Ovary (tissue), 3 donors: ENCODE data around the gene RXRB.

Experiments used
- EP300 ChIP-seq: sonication (generic); formaldehyde crosslinking; IDR thresholded peaks from one replicate; pipeline ENCODE4 v1.6.1; 2017; ENCODE audit warnings: antibody characterized with exemption
- POLR2A ChIP-seq: fragments of 450-650 bp; IDR thresholded peaks from one replicate; pipeline ENCODE4 v1.6.1; 2017; ENCODE audit warnings: antibody characterized with exemption, mild to moderate bottlenecking, moderate library complexity
- TF ChIP-seq, protein P1 (sequence below), 3 donors: fragments of 450-650 bp in 2 of 3; fragments of 200-600 bp in 1 of 3; IDR thresholded peaks; one replicate each; pipeline versions ENCODE4 v1.5.1 to v1.8.0; 2016 to 2022; ENCODE audit warnings: antibody characterized with exemption in 3 of 3, mild to moderate bottlenecking in 1 of 3
- donor health status: DM: no; HTN: no; CAD: no.

DNA sequence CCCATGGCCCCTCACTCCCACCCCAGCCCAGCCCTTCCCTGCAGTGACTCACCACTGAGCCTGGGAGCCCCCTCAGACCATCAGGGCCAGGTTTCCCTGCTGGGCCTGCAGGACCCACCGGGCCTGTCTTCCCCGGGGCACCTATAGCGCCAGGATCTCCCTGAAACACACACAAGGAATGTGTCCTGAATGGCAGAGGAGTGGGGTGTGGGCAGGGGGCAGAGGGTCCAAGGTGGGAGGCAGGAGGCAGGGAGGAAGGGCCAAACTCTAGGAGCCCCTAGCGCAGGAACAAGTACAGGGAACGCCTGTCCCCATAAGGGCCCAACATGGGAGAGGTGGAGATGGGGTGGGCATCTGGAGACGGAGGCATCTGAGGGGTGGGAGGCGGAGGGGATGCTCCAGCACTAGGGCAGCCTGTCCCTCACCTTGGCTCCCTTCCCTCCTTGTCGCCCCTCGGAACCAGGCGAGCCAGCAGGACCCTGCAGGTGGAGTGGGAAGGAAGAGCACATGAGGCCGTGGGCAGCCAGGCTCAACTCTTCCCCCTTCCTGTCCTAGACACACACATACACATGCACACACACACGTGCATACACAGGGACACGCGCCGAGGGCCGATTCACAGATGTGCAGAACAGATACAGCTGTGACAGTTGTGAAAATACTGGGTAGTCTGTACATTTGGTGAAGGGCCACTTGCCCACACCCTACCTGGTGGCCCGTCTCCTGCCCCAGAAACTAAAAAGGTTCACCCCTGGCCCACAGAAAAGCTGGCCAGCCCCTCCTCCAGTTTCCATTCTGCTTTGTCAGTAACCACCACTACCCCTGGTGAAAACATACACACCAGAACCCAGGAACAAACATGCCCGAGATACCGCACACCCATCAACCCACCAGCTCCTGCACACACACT is 32.8 kb downstream of the RXRB start:
- TF ChIP-seq, protein P1, sequence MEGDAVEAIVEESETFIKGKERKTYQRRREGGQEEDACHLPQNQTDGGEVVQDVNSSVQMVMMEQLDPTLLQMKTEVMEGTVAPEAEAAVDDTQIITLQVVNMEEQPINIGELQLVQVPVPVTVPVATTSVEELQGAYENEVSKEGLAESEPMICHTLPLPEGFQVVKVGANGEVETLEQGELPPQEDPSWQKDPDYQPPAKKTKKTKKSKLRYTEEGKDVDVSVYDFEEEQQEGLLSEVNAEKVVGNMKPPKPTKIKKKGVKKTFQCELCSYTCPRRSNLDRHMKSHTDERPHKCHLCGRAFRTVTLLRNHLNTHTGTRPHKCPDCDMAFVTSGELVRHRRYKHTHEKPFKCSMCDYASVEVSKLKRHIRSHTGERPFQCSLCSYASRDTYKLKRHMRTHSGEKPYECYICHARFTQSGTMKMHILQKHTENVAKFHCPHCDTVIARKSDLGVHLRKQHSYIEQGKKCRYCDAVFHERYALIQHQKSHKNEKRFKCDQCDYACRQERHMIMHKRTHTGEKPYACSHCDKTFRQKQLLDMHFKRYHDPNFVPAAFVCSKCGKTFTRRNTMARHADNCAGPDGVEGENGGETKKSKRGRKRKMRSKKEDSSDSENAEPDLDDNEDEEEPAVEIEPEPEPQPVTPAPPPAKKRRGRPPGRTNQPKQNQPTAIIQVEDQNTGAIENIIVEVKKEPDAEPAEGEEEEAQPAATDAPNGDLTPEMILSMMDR (IDR thresholded peaks at IDR 0.05) = no peak
- TF ChIP-seq EP300 (no peak), POLR2A (no peak)
